ENCODE results near the gene AMPH. TPM values are rescaled to one million over a fixed set of nuclear protein-coding genes. Genes with fewer than 3 reads are reported as not detected.

The AMPH gene
- total RNA-seq, 4 donors from 2014 or later = 3.5 to 37.0 (median 10.9) TPM

GRCh38 chr7:38448584-38449234 is 182.5 kb downstream of the AMPH start:
- Histone ChIP-seq H3K36me3 (no peaks in the 10 kb centered on the region), H3K4me3 (no peak overlapping the region), H3K27me3 (no peaks in the 10 kb centered on the region), H3K4me1 (peaks cover 0 to 9% (median 0%) of the 10 kb centered on the region in 4 donors), H3K27ac (no peak overlapping the region), H3K9me3 (no peaks in the 10 kb centered on the region)
- TF ChIP-seq EP300 (IDR thresholded peaks at IDR 0.05) (no peak), POLR2A (IDR thresholded peaks at IDR 0.05) (no peak)
- TF ChIP-seq, protein P1, sequence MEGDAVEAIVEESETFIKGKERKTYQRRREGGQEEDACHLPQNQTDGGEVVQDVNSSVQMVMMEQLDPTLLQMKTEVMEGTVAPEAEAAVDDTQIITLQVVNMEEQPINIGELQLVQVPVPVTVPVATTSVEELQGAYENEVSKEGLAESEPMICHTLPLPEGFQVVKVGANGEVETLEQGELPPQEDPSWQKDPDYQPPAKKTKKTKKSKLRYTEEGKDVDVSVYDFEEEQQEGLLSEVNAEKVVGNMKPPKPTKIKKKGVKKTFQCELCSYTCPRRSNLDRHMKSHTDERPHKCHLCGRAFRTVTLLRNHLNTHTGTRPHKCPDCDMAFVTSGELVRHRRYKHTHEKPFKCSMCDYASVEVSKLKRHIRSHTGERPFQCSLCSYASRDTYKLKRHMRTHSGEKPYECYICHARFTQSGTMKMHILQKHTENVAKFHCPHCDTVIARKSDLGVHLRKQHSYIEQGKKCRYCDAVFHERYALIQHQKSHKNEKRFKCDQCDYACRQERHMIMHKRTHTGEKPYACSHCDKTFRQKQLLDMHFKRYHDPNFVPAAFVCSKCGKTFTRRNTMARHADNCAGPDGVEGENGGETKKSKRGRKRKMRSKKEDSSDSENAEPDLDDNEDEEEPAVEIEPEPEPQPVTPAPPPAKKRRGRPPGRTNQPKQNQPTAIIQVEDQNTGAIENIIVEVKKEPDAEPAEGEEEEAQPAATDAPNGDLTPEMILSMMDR (IDR thresholded peaks at IDR 0.05) = no peak
- 83 to 88% methylated on average over 5 of the region's 5 CpGs for WGBS, 2 donors
- no peak for DNase-seq (ENCODE audit: low spot score in 2 of 2)

GRCh38 chr7:38448054-38448453 is 183.1 kb downstream of the AMPH start:
- TF ChIP-seq, protein P1 (IDR thresholded peaks at IDR 0.05) = no peak
- TF ChIP-seq POLR2A (IDR thresholded peaks at IDR 0.05) (no peak), EP300 (IDR thresholded peaks at IDR 0.05) (no peak)
- H3K27ac ChIP-seq = no peak overlapping the region
- DNase-seq (ENCODE audit: low spot score in 2 of 2) = no peak
- H3K36me3 ChIP-seq = no peaks in the 10 kb centered on the region
- no peaks in the 10 kb centered on the region for H3K9me3 ChIP-seq
- peaks cover 0 to 9% (median 0%) of the 10 kb centered on the region in 4 donors for H3K4me1 ChIP-seq
- no peaks in the 10 kb centered on the region for H3K27me3 ChIP-seq
- WGBS, 2 donors = 59 to 61% methylated on average over 2 of the region's 2 CpGs
- H3K4me3 ChIP-seq = no peak overlapping the region

DNA sequence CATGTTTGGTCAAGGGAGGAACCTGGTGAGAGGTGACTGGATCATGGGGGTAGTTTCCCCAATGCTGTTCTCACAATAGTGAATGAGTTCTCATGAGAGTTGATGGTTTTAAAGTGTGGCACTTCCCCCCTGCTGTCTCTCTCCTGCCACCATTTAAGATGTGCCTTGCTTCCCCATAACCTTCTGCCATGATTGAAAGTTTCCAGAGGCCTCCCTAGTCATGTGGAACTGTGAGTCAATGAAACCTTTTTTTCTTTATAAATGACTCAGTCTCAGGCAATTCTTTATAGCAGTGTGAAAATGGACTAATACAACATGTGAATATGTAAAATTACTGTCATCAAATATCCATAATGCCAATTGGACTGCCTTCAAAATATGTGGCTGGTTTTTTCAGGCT is 192.2 kb downstream of the AMPH start:
- no peaks in the 10 kb centered on the region for H3K36me3 ChIP-seq
- no peak overlapping the region for H3K27ac ChIP-seq
- TF ChIP-seq EP300 (IDR thresholded peaks at IDR 0.05) (no peak), POLR2A (IDR thresholded peaks at IDR 0.05) (no peak)
- TF ChIP-seq, protein P1 (IDR thresholded peaks at IDR 0.05) = no peak
- no peak for DNase-seq (ENCODE audit: low spot score in 2 of 2)
- no peak overlapping the region for H3K4me3 ChIP-seq
- no peaks in the 10 kb centered on the region for H3K27me3 ChIP-seq
- H3K4me1 ChIP-seq = no peaks in the 10 kb centered on the region
- no peaks in the 10 kb centered on the region for H3K9me3 ChIP-seq

DNA sequence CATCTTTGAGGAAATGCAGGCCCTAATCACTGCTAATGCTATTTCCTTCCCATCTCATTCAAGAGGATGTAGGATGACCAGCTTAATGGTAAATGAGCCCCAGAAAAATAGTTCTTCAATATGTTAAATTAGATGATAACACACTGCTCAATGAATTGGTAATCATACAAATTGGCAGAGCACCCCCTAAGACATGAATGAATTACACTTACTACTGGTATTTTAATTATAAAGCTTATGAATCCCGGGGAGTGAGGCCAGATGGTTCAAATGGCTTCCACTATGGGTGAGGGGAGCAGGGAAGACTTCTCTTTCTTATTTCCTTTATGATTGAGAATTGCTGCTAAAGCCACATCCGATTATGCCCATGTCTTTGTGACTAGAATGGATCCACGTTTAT is 198.5 kb downstream of the AMPH start:
- no peak for DNase-seq (ENCODE audit: low spot score in 2 of 2)
- TF ChIP-seq, protein P1 (IDR thresholded peaks at IDR 0.05) = no peak
- TF ChIP-seq POLR2A (IDR thresholded peaks at IDR 0.05) (no peak), EP300 (IDR thresholded peaks at IDR 0.05) (no peak)
- Histone ChIP-seq H3K4me1 (no peaks in the 10 kb centered on the region), H3K27ac (no peak overlapping the region), H3K4me3 (no peak overlapping the region), H3K36me3 (no peaks in the 10 kb centered on the region), H3K9me3 (no peaks in the 10 kb centered on the region), H3K27me3 (no peaks in the 10 kb centered on the region)
- WGBS, 2 donors = 87 to 88% methylated on average over 3 of the region's 3 CpGs

DNA sequence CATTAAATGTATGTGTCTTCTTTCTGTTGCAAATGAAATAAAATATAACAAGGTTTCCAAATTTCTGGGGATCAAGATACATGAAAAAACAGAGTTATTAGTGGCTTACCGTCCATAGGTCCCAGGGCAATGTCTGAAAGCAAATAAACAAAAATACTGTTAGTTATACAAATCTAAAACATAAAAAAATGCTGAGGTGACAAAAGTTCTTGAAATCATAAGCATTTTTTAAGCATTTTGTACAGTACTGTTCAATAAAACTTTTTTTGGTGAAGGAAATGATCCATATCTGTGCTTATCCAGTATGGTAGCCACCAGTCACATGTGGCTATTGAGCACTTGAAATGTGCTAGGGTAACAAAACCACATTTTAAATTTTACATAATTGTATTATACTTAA is 199.1 kb downstream of the AMPH start:
- Histone ChIP-seq H3K4me1 (no peaks in the 10 kb centered on the region), H3K36me3 (no peaks in the 10 kb centered on the region), H3K27me3 (no peaks in the 10 kb centered on the region), H3K4me3 (no peak overlapping the region), H3K9me3 (no peaks in the 10 kb centered on the region), H3K27ac (no peak overlapping the region)
- DNase-seq (ENCODE audit: low spot score in 2 of 2) = no peak
- TF ChIP-seq EP300 (IDR thresholded peaks at IDR 0.05) = no peak
- TF ChIP-seq, protein P1 (IDR thresholded peaks at IDR 0.05) = no peak
- no peak for TF ChIP-seq POLR2A (IDR thresholded peaks at IDR 0.05)
- 92 to 93% methylated on average over 1 of the region's 1 CpG for WGBS, 2 donors

Measured in tibial nerve (tissue), 4 donors.